Pulmonary artery endothelial cell (primary cell): Measurements from ENCODE around the gene RNF213. TPM values are rescaled to one million over a fixed set of nuclear protein-coding genes. Genes with fewer than 3 reads are reported as not detected.
"Not testable (repeated sequence)": the region's sequence is repeated elsewhere in the genome, so short reads cannot be mapped to it uniquely, and the experiment has no call there.

ENCODE experiments used
- DNase-seq: peaks from one replicate; pipeline ENCODE4 v3.0.0-alpha.2; 2011; ENCODE audit warnings: low read depth, low spot score
- total RNA-seq: library from RNA; depleted of rRNA; stranded (reverse); fragments of >200 nt; gene quantifications from 2 replicates; pipeline ENCODE4 v1.2.3, GENCODE V29; 2014

RNF213 gene
- total RNA-seq, 1 donor from 2014 or later, result 94.8 TPM

GRCh38 chr17:80316927-80317705, 56.5 kb downstream of the RNF213 start:
- DNase-seq, result no peak

DNA sequence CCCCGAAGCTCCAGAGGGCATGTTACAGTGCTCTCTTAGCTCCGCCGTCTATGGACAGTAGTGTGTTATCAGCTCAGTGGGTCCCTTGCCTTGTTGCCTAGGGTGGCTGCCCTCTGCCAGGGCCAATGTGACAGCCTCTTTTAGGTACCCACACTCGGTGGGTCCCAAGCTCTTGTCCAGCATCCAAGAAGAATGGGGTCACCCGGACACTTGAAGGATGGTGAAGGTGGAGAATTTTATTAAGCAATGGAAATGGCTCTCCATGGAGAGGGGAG, 57.0 kb downstream of the RNF213 start:
- no peak for DNase-seq

GRCh38 chr17:80318166-80318565, 57.5 kb downstream of the RNF213 start:
- DNase-seq, result no peak

- no peak for DNase-seq
Observed at GRCh38 chr17:80319262-80319998, 58.8 kb downstream of the RNF213 start.

DNA sequence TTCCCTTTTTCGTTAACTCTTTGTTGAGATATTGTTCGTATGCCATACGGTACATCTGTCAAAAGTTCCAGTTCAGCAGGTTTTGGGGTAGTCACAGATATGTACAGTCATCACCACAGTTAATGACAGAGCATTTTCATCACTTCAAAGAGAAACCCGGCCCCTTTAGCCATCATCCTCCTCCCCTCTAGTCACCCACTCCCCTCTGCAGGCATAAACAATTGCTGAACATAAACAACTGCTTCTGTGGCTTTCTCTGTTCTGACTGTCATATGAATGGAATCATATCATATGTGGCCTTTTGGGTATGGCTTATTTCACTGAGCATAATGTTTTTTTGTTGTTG, 59.3 kb downstream of the RNF213 start:
- DNase-seq, result no peak

GRCh38 chr17:80320496-80320895, 59.8 kb downstream of the RNF213 start:
- DNase-seq, result no peak

DNA sequence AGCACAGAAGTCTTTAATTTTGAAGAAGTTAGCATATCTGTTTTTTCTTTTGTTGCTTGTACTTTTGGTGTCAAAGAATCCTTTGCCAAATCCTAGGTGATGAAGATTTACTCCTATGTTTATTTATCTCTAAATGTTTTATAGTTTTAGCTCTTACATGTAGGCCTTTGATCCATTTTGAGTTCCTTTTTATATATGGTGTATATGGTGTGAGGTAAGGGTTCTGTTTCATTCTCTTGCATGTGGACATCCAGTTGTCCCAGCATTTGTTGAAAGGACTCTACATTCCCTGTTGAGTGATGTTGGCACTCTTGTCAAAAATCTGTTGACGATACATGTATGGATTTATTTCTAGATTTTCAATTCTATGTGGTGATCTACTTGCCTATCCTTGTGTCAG, 62.2 kb downstream of the RNF213 start:
- DNase-seq, result no peak

DNA sequence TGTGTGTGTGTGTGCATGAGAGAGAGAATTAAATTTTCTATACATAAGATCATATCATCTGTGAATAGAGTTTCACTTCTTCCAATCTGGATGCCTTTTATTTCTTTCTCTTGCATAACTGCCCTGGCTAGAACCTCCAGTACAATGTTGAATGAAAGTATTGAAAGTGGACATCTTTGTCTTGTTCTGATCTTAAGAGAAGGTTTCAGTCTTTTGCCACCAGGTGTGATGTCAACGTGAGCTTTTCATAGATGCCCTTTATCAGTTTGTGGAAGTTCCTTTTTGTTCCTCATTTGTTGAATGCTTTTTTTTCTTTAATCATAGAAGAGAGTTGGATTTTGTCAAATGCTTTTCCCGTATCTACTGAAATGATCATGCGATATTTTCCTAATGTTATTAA, 63.3 kb downstream of the RNF213 start:
- DNase-seq, result no peak

GRCh38 chr17:80327518-80327917, 66.9 kb downstream of the RNF213 start:
- DNase-seq, result no peak

GRCh38 chr17:80328634-80329380, 68.2 kb downstream of the RNF213 start:
- DNase-seq, result no peak

- DNase-seq, result not testable (repeated sequence)
Observed at GRCh38 chr17:80329421-80329820, 68.8 kb downstream of the RNF213 start.

- no peak for DNase-seq
Observed at GRCh38 chr17:80330276-80330675, 69.6 kb downstream of the RNF213 start.

DNA sequence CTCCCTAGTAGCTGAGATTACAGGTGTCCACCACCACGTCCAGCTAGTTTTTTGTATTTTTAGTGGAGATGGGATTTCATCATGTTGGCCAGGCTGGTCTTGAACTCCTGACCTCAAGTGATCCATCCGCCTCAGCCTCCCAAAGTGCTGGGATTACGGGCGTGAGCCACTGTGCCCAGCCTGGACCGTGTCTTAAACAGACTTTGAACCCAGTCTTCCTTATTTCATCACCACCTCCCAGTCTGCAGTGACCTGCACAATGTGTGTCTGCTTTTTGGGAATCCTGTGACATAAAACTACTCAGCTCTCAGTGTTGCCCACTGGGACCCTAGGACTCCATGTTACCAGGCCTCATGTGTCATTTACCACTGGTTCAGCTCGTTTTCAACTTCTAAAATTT, 70.3 kb downstream of the RNF213 start:
- DNase-seq, result not testable (repeated sequence)

- no peak for DNase-seq
Observed at GRCh38 chr17:80331820-80332219, 71.2 kb downstream of the RNF213 start.

DNA sequence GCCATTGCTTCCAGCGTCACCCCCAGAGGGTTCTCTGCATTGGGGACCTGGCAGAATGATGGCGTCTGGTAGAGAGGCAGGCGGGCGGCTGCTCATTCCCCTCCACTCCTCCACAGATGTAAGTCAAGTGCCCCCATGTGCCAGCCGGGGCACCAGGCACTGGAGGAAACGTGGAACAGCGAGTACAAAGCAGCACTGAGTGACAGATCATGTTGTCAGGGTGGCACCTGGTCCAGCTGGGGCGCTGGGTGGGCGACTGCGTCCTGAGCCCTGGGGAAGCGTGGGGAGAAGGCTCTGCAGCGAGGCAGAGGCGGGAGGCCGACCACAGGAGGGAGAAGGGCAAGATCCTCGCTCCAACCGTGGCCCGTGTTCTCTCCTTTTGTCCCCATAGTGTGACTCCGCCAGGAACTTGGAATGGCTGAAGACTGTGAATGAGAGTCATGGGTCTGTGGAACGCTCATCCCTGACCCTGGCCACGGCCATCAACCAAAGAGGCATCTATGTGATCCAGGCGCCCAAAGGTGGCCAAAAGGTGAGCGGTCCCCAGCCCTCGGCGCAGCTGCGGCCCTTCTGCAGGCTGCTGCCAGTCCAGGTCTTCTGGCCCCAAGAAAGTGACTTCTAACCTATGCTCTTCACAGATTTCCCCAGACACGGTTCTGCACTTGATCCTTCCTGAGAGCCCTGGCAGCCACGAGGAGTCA, 76.7 kb downstream of the RNF213 start:
- no peak for DNase-seq

DNA sequence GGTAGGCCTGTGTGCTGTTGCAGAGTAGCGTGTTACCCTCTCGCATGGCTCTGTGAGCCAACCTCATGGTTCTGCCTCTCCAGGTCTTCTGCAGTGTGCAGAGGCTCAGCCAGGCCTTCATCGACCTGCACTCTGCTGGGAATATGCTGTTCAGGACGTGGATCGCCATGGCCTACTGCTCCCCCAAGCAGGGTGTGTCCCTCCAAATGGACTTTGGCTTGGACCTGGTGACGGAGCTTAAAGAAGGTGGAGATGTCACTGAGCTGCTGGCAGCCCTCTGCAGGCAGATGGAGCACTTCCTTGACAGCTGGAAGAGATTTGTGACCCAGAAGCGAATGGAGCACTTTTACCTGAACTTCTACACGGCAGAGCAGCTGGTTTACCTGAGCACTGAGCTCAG, 78.5 kb downstream of the RNF213 start:
- no peak for DNase-seq

DNA sequence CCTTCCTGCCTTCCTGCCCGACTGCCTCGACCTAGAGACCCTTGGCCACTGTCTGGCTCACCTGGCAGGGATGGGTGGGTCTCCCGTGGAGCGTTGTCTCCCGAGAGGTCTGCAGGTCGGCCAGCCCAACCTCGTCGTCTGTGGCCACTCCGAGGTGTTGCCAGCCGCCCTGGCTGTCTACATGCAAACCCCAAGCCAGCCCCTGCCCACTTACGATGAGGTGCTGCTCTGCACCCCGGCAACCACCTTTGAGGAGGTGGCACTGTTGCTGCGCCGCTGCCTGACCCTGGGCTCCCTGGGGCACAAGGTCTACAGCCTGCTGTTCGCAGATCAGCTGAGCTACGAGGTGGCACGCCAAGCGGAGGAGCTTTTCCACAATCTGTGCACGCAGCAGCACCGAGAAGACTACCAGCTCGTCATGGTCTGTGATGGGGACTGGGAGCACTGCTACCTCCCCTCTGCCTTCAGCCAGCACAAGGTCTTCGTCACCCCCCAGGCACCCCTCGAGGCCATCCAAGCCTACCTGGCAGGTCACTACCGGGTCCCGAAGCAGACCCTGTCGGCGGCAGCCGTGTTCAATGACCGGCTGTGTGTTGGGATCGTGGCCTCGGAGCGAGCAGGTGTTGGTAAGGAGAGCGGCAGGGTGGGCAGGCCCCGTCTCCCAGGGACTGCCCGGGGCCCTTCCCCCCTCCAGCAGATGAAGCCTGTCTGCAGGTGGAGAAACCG, 79.2 kb downstream of the RNF213 start:
- no peak for DNase-seq

DNA sequence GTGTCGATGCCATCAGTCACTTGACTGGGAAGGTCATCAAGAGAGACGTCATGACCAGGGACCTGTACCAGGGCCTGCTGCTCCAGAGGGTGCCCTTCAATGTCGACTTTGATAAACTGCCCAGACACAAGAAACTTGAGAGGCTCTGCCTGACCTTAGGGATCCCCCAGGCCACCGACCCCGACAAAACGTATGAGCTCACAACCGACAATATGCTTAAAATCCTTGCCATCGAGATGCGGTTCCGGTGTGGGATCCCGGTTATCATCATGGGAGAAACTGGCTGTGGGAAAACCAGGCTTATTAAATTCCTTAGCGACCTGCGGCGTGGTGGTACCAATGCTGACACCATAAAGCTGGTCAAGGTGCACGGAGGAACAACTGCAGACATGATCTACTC, 84.7 kb downstream of the RNF213 start:
- DNase-seq, result no peak

GRCh38 chr17:80345841-80346497, 85.3 kb downstream of the RNF213 start:
- no peak for DNase-seq

DNA sequence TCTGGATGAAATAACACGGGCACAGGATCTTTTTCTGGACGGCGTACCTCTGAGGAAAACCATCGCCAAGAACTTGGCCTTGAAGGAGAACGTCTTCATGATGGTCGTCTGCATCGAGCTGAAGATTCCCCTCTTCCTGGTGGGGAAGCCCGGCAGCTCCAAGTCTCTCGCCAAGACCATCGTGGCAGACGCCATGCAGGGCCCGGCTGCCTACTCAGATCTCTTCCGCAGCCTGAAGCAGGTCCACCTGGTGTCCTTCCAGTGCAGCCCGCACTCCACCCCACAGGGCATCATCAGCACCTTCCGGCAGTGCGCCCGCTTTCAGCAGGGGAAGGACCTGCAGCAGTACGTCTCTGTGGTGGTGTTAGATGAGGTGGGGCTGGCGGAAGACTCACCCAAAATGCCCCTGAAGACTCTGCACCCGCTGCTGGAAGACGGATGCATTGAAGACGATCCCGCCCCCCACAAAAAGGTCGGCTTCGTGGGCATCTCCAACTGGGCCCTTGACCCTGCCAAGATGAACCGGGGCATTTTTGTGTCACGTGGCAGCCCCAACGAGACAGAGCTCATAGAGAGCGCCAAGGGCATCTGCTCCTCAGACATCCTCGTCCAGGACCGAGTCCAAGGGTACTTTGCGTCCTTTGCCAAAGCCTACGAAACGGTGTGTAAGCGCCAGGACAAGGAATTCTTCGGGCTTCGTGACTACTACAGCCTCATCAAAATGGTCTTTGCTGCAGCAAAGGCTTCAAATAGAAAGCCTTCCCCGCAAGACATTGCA, 86.0 kb downstream of the RNF213 start:
- no peak for DNase-seq
